Measurements from ENCODE around the gene NFKBIZ.

The NFKBIZ gene

DNA sequence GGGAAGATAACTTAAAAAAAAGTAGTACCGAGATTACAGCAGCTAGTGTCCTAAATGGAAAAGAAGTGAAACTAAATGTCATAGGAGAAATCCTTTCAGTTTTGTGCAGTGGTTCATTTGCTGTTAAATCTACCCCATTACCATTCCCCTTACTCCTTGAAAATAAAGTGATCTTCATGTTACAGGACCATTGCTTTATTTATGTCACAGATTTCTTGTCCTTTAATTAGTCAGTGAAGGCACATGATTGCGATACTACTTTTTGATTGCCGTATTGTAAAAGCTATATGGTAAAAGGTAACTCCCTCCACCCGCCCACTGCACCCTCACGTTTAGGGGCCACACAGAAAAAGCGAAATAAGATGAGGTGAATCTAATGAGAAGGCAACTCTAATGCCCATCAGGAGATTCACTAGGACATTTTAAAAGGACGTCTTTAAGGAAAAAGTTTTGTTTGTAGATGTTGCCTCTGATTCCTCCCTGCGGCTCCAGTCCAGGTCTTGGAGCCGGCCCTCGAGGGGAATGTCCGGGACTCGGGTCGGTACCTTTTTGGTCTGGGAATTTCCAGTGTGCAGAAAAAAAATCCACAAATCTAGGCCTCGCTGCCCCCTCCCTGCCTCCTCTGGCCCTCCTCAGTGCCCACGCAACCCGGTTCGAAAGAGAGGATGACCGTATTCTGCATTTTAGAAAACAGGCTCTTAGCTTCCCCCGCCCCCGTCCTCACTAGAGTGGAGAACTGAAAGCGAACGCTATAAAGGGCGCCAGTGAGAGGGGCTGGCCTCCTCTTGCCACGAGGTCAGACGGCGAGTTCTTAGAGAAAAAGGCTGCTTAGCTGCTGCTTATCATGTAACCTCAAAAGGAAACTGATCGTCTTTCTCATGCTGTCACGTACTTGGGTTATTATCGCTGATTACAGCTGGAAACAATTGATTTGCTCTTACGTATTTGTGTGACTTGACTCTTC is 21.8 kb upstream of the NFKBIZ start:
- DNase-seq = no peak

DNA sequence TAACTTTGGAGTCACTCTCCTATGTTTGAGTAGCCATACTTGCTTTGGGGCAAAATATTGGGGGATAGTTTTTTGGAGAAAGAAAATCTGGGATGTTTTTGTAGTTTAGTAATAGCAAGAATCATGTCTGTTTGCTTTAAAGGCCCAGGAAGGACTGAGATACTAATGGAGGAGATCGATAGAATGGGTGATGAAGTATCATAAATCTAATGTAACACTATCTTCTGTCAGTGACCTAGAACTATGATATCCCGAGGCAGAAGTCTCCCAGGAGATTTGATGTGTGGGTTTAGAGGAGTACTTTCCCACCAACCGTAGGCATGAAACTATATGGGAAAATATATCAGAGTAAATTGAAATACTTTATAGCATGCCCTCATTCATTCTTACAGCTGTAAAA is 21.0 kb upstream of the NFKBIZ start:
- DNase-seq = no peak

DNA sequence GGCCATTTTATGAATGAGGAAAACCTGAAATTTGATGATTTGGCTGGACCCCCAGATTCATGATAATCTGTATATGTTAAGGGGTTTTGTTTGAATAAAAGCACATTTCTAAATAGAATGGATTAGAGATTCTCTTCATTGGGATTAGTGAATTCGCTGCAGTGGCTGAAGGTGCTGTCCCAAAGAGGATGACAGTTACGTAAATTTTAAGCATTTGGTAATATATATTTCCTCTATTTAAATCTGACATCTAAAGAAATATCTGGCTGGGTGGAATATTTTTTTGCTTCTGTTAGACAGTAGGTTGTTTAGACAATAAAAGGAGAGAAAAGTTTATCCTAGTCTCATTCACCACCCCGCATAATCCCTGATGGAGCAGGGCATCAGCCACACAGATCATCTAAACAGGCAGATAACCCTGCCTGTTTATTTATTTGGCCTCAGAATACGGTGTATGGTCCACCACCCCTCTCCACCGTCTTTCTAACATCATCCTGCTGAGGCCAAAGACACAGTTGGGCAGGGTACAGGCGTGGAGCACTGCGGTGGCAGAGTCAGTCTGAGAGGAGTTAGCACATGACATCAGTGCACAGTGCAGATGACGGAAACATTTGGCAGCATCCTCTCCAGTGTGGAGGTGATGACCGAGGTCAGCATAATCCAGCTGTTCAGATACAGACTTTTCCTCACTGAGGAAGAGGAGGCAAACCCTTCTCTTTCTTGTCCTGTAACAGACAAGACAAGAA is 20.4 kb upstream of the NFKBIZ start:
- no peak for DNase-seq

DNA sequence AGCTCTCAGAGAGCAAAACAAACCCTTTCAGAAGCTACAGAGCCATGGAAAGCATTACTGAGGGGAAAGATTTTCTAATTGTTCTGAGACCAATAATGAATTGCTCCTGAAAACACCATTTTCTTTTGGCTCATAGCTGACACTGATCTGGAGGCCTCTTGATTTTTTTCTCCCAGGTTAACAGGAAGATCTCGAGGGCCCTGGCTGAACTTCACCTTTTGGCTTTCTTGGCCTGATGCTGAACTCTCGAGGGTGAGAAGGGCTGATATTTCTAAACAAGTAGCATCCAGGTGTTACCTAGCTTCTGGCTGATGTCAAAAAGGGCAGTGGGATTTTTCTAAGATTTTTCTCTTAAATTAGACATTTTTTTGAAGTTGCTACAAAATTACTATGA is 19.9 kb upstream of the NFKBIZ start:
- no peak for DNase-seq

DNA sequence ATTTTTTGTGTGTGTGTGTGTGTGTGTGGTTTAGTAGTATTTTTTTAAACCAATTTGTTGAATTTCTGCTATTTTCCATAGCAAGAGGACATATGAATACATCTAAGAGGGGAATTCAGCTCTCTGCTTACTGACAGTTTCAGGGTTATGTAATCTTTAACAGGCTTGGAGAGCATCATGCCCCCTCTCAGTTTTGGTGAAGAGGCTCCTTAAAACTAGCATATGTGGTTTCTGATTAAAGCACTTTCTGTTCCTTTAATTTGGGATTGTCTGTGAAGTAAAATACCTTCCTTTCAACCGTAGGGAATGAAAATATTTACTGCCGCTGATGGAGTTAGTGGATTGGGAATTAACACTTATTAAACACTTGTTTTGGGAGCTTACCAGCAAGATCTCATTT is 19.4 kb upstream of the NFKBIZ start:
- no peak for DNase-seq

DNA sequence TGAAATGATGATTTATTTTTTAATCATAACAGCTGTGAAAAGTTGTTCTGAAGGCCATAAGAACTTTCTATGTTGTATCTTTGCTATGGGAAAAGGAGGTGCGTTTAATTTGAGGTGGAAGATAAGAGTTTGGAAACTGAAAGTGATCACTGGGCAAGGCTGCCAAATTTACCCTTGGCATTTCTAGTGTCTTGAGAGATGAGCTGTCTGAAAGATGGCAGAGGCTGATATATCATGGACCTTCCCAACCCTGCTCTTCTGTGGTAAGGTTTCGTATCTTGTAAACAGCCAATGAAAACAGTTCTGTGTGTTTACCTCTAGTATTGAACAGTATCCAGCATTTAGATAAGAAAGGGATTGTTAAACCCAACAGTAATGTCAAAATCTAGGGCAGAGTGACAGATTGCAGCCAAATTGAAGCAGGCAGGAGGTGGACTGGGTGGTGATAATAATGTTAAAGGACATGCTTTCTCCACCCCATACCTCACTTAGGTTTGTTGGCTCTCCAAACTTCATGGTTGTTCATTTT is 15.8 kb upstream of the NFKBIZ start:
- DNase-seq = no peak

DNA sequence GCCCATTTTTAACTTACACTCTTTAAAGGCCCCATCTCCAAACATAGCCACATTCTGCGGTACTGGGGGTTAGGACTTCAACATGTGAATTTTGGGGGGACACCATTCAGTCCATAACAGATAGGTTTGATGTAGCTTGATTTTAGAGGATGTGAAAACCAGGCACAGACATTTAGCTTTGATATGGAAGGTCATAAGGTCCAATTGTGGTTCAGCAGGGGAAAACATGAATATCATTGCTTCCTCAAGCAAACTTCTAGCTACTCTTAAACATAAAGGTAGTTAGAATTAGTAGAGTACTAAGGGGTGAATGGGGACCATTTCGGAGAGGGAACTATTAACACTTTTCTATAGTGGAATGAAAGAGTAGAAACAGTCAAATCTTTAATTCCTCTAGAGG is 13.6 kb upstream of the NFKBIZ start:
- no peak for DNase-seq

DNA sequence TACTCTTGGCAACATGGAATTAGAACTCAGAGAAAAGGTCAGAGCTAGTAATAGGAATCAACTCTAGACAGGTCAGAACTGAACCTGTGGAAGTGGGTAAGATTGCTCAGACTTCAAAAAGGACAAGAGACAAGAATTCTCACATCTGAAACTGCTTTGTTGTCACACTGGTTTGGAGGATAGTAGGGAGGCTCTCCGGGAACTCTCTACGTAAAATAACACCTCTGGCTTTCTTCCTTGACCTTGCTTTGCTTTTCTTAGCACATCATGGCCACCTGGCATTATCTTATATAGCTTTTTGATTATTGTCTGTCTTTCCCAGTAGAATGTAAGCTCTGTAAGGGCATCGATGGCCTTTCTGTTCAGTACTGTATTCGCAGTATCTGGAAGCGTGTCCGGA is 13.2 kb upstream of the NFKBIZ start:
- DNase-seq = no peak

DNA sequence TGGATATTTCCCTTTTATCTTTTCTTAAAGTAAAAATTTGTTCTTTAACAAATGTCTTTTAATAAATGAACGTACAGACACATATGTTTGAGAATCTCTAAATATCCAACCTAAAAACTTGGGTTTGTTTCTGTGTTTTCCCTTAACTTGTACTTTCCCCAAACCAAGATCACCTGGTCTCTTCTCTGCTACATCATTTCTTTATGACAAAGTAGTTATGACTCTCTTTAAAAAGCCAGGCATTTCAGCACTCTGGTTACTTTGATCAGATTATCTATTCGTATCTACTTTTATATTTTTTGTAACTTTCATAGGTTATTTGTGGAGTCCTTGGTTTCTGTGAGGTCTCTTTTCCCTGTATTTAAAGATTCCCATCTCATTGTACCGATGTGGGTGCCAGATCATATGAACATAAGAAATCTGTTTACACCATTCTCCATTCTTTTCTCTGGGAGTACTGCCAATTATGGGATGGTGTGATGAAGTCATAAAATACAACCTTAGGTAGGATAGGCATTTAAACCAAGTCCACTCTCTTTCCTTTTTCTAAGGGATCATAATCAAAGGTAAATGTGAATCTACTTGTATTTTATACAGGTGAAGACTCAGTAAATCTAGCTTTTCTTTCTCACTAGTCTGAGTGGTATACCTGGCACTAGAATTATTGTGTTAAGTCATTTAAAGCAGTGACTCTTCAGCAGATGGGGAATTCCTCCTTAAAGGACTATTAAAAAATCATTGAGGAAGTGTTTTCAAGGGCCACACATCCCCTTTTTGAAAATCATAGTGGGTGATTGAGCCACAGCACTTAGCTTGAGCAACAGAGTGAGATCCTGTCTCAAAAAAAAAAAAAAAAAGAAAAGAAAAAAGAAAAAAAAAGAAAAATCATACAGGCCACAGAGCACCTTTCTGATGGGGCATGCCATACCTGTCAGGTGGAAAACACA is 12.4 kb upstream of the NFKBIZ start:
- no peak for DNase-seq

DNA sequence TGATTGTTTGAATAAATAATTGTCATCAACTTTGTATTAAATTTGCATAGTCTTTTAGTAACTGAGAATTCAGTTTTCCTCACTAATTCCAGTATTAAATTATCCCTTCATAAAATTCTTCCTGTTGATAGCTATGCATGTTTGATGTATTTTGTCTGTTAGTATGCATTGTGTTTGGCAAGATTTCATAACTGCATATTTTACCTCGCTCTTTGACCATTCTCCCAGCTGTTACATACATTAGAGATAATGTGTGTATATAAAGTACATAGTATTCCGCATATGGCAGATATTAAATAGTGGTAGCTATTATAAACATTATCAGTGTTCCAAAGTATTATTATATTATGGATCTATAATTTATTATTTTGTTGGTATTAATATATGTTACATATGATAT is 10.6 kb upstream of the NFKBIZ start:
- no peak for DNase-seq

DNA sequence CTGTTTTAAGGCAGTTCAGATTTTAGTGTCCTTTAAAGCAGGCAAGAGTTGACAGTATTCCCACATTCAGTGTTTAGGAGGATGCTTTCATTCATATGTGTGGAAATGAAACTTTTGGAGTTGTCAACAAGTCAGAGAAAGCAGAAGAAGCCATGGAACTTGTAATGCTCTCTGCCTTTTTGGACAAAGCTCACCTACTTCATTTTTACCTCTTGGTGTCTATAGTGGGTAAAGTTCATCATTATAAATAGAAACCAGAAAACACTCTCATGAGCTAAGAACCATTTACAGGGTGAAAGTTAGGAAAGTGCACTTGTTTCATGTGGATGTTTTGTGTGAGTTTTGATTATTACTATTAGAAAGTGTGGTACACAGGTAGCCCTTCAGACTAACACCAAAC is 9.2 kb upstream of the NFKBIZ start:
- DNase-seq = no peak

DNA sequence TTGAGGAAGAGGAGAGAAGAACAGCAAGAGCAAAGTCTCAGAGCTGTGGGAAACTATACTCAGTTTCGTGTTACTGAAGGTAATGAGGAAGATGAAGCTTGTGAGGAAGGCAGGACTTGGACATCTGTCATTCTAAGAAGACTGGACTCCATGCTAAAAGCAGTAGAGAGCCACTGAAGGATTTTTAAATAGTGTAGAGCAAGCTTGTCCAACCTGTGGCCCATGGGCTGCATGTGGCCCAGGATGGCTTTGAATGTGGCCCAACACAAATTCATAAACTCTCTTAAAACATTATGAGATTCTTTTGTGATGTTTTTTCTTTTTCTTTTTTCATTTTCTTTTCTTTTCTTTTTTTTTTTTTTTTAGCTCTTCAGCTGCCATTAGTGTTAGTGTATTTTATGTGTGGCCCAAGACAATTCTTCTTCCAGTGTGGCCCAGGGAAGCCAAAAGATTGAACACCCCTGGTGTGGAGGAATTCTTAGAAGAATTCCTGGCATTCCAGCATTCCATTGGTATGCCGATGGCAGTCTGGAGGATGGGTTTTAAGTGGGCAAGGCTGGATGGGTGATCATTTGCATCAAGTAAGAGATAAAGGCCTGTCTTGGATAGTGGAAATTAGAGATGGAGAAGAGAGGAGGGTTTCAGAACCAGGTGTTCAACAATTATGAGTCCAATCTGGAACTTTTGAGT is 6.9 kb upstream of the NFKBIZ start:
- no peak for DNase-seq

DNA sequence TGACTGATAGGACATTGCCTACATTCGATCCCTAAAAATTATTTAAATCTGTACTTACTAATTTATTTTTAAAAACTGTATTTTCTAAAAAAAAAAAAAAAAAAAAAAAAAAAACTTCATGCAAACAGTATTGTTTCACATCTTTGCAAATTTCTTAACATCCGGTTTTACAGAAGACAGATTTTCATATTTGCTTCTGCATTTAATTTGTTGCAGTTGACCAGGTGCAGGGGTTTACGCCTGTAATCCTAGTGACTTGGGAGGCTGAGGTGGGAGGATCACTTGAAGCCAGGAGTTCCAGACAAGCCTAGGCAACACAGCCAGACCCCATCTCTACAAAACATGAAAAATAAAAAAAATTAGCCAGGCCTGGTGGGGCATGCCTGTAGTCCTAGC is 6.4 kb upstream of the NFKBIZ start:
- no peak for DNase-seq

DNA sequence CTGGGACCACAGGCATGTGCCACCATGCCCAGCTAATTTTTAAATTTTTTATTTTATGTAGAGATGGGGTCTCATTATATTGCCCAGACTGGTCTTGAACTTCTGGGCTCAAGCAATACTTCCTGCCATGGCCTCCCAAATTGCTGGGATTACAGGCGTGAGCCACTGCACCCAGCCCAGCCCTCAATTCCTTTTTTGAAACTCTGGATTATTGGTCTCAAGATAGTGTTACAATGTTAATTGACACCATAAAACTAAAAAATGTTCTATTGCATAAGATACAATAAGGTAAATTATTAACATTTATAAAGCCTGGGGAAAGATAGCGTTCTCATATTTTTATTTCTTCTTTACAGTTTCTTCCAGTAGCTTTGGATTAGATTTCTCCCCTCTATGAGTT is 3.9 kb upstream of the NFKBIZ start:
- no peak for DNase-seq

DNA sequence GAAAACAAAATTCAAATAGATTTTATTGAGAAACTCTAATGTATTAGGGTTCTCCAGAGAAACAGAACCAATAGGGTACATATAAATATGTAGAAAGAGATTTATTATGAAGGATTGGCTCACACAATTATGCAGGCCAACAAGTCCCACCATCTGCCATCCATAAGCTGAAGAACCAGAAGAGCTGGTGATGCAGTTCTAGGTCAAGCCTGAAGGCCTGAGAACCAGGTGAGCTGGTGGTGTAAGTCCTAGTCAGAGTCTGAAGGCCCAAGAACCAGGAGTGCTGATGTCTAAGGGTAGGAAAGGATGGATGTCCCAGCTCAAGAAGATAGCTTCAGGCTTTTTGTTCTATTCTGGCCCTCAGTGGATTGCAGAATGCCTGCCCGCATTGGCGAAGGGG is 2.6 kb upstream of the NFKBIZ start:
- DNase-seq = no peak

DNA sequence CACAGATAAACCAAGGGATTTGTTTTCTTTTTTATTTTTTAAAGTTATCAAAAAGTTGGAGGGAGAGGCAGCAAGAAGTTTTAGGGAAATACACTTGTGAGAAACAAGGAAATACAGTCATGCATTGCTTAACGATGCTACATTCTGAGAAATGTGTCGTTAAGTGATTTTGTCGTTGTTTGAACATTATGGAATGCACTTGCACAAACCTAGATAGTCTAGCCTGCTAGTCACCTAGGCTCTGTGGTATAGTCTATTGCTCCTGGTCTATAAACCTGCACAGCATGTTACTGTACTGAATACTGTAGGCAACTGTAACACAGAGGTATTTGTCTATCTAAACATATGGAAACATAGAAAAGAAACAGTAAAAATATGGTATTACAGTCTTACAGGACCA is 2.0 kb upstream of the NFKBIZ start:
- DNase-seq = no peak

DNA sequence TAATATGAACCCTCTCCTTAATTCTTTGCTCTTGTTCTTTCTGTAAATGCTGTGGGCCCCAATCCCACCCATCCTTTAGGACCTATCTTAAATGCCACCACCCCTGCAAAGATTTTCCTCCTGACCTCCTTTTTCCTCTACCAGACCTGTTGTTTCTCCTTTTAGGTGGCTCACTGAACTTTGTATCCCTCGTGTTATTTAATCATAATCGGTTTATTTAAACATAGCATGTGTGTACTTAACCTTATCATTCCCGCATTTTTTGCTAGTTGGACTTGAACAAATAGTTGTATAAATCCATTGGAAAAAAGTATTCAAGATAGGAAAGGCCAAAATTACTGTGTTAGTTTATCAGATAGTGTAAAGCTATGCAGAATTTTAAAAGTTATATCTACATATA is 988 bp upstream of the NFKBIZ start:
- no peak for DNase-seq

DNA sequence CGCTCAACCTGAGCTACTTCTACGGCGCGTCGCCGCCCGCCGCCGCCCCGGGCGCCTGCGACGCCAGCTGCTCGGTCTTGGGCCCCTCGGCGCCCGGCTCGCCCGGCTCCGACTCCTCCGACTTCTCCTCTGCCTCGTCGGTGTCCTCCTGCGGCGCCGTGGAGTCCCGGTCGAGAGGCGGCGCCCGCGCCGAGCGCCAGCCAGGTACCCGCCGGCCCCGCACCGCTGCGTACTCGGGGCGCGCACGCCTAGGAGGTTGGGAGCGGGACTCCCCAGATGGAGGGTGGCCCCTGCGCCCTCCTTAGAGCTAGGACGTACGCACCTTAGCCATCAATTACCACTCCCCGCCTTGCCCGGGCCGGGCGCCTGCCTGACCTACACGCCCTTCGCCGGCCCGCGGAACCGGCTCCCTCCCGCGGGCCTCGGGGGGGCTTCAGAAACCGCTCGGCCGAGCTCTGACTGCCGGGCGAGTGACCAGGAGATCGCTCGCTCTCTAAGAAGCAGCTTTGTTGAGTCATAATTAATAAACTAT is 466 bp downstream of the NFKBIZ start:
- peak; percentile 2 for DNase-seq

DNA sequence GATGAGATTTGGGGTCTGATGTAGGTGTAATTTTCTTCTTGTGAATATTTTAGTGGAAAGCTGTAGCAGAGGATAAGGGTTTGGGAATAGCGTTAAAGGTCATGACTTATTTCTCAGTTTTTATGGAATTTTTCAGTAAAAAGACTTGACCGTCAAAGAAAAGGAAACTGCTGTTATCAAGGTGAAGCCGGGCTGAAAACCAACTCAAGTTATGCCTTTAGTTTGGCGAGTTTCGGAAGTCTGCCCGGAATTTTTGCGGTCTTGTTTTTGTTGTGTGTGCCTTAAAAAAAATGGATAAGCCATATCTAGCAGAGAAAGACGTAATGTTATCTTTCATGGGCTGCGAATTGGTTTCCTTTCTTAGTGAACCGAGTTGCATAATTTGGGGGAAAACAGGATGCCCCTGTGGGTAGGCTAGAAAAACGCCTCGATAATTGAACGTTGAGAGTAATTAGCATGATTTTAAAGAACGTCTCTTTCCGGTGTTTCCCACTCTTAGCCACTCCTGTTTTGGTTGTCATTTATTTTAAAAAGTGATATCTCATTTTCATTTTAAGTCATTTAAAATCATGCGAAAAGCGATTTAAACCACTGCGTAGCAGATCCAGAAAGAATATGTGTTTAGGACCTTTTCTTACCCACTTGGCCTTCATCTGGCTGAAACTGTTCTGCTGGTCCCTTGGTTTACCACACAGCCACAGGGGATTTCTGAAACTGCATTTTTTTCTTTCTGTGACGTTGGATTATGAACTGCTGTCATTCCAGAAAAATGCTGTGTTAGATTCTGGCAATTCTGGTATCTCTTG is 1.1 kb downstream of the NFKBIZ start:
- peak; percentile 36 for DNase-seq

DNA sequence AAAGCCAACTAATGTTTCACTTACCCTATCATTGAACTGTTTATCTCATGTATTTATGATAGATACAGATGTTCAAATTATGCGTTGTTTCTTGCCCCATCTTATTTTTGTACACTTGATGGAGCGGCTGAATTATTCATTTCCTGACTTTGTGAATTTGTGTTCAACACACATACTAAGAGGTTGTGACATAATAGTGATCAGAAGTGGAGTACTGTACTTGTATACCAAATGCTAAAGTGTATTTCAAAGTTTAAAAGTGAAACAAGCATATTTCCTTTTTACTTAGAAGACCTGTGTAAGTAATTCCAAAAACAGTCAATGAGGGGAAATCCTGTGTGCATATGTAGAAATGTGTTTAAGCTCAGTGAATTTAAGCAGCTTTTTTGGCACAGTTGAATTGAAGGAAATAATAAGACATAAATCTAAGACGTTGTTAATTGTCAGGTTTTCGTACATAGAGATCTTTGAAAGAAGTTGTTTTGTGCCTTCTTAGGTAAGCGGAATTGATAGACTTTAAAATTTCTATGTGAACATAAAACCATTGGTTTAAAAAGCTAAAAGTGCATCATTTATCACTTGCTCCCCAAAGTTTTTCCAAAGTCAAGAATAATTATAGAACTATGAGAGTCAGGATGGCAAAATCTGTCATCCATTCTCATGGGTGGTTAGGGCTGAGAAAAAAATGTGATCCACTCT is 1.9 kb downstream of the NFKBIZ start:
- DNase-seq = no peak

Data from NCI-H748 treated with DMSO at 0.1 percent for 48 hours (cell line).